ENCODE results near the gene COL27A1.

COL27A1 gene

DNA sequence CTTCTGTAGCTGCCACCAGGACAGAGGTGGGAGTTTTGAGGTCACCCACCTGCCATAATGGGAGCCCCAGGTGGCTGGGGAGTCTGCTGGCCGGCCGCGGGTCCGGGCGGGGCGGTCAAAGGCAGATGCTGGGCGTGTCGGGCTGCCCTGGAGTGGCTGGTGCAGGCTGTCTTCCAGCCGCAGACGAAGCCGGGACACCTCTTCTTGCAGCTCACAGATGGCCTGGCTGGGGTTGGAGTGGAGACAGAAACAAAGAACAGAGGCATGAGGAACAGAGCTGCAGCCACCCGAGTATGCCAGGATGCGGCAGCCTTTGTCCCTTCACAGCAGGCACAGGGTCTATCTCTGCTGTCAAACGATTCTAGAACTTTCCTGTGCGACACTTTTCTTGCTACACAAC, 192.3 kb downstream of the COL27A1 start:
- DNase-seq: no peak

DNA sequence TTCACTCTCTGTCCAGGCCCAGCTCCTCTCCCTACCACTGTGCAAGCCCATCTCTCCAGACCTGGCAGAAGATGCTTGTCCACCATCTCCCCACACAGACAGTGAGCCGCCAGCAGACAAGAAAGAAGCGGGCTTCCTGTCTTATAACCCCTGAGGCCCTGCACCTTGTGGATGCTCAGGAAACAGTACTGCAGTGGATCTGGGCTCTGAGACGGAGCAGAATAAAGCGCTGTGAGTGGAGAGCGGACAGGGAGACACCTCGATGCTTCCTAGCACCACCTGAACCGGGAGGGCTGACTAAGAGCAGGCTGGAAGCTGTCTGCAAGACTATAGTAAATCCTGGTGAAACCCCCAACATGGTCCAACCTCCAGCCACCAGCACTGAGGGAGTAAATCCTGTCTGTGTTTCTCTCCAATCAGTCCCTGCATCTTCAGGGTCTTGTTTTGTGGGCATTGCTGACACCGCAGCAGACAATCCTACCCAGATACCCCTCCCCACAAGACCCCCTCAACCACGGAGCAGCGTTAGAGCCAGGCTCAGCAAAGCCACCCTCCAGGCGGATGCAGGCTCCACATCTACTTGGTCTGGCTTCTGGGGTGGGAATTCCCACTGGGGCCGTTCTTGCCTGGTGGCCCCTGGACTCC, 193.0 kb downstream of the COL27A1 start:
- no peak for DNase-seq

DNA sequence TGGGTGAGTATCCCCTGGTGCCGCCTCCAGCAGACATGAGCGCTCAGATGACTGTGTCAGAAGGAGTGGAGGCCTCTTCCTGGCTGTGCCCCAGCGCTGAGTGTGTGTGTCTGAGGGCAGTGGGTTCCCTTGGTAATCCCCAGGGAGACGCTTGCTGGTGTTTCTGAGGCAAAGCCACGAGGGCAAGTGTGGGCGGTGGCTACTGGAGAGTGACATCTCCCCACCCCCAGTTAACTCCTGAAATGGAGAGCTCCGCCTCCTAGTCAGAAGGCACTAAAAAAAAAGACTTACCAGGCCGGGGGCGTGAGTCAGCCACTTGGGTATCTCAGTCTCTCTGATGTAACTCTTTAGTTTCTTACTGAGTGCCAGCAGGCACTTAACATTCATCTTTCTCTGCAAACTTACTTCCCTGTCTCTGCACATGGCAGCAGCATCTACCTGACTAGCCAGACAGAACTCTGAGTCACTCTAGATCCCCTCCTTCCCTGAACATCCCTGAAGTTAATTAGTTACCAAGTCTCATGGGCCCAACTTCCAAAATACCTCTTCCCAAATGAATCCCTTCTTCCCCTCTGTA, 193.7 kb downstream of the COL27A1 start:
- DNase-seq: peak; percentile 34

DNA sequence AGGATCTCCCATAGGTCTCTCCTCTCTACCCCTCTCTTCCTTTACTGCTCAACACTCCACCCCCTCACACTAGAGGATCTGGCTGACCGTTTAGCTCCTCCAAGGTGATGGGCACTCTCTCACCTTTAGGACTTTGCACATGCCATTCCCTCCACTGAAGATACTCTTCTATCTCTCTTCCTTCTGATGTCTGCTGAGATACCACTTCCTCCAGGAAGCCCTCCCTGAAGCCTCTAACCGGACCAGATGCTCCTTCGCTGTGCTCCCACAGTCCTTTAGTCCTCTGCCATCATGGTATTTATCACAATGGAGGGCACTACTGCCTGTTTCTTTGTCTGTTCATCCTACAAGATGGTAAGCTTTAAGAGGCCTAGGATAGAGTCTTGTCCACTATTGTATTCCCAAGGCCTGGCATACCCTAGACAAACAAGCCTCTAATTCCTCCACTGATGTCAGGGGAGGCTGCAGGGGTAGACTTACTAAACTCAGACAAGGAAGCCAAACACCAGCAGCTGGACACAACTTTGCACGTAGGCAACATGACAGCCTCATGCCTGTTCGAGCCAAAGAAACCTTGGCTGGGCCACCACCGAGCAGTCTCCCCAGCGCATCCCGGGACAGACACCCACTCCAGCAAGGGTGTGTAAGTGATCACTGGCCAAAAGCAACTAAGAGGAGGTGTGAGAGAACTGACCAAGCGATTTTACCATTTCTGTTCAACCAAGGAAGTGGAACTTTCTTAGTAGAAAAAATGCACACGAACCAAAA, 194.6 kb downstream of the COL27A1 start:
- DNase-seq: no peak

DNA sequence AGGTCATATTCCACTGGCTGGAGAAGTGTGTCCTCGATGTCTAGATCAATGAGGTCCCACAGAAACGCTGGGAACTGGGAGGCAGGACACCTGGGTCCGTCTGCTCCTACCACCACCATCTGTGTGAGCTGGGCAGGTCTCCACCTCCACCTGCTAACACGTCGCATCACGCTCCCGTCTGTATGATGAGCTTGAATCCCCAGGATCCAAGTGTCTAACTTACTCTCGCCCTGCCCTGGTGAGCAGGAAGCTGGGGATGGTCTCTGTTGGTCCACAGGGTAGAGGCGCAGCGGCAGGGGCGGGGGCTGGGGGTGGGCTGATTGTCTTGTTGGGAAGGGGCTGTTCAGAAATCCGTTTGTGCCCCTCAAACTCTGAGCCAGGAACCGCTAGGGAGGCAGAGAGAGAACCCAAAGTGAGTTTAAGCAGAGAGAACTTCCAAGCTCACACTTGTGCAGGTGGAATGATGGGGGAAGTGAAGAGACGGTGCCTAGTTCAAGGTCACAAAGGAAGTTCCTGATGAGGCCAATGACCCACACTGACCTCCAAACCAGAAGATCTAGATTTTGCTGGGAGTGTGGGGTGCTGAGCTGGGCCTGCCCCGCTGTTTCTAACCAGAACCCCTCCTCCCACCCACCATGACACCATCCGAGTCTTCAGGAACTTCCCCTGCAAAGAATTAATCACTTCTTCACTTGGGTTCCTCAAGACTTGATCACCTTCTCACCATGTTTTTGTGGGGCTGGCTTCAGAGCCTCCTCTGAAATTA, 195.5 kb downstream of the COL27A1 start:
- no peak for DNase-seq

DNA sequence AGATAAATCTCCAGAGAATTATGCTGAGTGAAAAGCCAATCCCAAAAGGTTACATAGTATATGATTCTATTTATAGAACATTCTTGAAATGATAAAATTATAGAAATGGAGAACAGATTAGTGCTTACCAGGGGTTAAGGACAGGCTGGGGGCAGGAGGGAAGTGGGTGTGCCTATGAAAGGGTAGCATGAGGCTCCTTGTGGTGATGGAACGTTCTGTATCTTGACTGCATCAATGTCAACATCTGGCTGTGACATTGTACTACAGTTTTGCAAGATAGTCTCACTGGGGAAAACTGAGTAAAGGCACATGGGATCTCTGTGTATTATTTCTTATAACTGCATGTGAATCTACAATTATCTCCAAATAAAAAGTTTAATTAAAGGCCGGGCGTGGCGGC, 196.6 kb downstream of the COL27A1 start:
- DNase-seq: no peak

DNA sequence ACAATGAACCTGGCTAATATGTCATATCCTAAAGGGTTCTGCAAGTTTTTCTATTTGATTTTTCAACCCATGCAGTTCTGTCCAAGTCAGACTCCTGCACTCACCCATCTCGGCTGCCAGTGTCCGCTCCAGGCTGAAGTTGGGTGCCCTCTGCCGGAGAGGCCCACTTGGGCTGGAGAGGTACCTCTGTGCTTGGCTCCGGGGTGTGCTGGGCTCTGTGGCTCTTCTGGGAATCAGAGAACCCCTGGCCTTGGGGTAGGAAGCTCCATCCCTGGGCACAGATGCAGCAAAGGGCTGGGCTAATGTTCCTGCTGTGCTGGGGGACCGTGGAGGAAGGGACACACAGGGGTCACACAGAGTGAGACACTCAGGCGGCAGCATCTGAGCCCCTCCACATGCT, 200.5 kb downstream of the COL27A1 start:
- DNase-seq: no peak

DNA sequence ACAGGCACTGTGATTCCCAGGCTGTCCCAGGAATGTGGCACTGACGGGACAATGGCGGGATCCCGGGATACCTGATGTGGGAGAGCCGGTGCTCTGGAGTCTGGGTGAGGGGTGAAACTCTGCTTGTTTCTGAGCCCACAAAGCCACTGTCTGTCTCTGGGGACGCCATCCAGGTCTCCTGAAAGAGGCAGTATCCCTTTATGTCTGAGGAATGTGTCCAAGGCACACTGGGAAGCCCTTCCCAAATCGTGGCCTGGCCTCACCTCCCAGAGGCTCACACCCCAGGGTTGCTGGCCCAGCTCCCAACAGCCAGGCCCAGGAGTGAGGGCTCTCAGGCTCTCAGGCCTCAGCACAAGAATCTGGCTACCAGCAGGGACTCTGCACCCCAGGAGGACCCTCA, 201.5 kb downstream of the COL27A1 start:
- DNase-seq: no peak

DNA sequence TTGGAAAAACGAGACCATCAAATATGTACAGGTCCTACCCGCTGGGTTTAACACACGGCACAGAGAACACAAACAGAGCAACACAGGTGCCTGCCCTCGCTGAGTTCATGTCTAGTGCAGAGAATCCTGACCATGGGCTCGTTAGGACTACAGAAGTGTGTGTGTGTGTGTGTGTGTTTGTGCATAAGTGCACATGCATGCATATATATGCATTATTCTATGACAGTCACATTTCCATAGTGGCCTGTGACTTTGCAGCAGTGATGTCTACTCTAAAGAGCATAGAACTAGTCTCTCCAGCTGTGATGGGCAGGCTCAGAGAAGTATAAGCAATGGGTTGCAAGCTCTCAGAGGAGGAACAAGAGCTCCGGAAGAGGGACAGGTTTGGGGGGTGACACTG, 202.0 kb downstream of the COL27A1 start:
- no peak for DNase-seq

DNA sequence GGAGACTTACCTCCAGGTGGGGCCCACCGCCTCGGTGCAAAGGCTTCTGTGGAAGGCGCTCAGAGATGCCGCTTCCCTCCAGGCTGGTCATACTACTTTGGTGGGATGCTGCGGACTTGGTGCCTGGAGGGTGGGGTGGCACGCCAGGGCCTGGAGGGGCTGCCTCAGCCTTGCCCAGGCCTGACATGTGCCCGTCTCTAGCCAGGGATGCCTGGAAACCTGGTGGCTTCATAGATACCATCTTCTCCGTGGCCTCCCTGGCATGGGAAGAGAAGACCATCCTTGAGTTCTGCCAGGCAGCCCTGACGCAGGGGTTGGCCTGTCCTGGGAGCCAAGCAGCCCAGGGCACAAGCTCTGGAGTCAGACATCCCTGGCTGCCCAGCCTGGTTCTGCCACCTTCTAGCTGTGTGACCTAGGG, 202.6 kb downstream of the COL27A1 start:
- DNase-seq: no peak

DNA sequence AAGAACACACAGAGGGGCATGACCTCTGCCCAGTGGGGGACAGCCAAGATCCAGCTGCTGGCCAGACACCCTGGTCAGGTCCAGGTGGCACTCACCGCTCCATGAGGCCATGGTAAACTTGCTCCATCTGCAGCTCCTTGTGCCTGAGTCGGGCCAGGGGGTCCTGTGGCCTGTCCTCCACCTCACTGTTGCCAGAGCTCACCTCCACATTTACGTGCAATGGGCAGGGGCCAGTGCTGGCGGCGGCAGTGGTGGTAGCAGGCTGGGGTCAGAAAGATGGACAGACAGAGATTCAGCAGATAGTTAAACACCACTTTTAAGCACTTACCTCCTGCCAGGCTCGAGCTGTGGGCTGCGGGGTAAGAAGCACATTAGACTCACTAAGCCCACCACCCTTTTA, 204.5 kb downstream of the COL27A1 start:
- no peak for DNase-seq

DNA sequence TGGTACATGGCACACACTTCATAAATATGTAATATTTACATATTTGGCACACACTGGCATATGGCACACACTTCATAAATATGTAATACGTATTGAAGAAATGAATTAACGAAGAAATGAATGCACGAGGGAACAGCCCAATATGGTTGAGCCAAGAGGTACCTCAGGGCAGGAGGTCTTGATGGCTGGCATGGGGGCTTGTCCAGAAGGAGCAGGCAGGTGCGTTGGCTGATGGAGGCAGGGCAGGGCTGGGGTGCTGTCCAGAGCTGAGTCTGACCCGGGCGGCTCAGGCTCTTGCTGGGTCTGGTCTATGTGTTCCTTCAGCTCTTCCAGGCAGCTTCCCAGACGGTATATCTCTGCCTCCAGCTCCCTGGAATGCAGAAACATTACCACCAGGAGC, 206.2 kb downstream of the COL27A1 start:
- DNase-seq: no peak
